GM12878 (cell line): ENCODE data around the gene EI24. TPM values are rescaled to one million over a fixed set of nuclear protein-coding genes. Genes with fewer than 3 reads are reported as not detected.

ENCODE experiments used
- ATAC-seq: fragments of 200-7000 bp; cut with Tn5 transposase; 3 replicates; pipeline ENCODE4 v1.9.1; 2020; ENCODE audit warnings: mild to moderate bottlenecking, moderate library complexity
- BruUV-seq: library from RNA; stranded (reverse); fragments of 400-500 nt; replicated peaks from 2 replicates; lab custom pipeline; 2021; lab: Mats Ljungman, UMichigan
- CTCF ChIA-PET: fragments of 300-600 bp; sonication (Branson Sonifier 250); formaldehyde crosslinking; extraction: SDS; loops from one replicate; lab custom pipeline; 2021; ENCODE audit warnings: inconsistent platforms; lab: Yijun Ruan, JAX
- POLR2A ChIA-PET: fragments of 350-600 bp; formaldehyde crosslinking; extraction: SDS; loops from one replicate; lab custom pipeline; 2021; ENCODE audit warnings: inconsistent platforms; lab: Charles Lee
- RAD21 ChIA-PET: fragments of 300-600 bp; sonication (Branson Sonifier 250); formaldehyde crosslinking; loops from one replicate; lab custom pipeline; 2023; ENCODE audit warnings: antibody characterized with exemption; ENCODE audit not compliant: unreplicated experiment; lab: Charles Lee
- SMC1A ChIA-PET: fragments of 300-600 bp; sonication (Branson Sonifier 250); formaldehyde crosslinking; loops from one replicate; lab custom pipeline; 2023; ENCODE audit not compliant: unreplicated experiment, uncharacterized antibody; lab: Charles Lee
- DNase-seq: peaks from one replicate; pipeline ENCODE4 v3.0.0-alpha.2; 2011; ENCODE audit warnings: low read depth, low spot score
- FAIRE-seq: peaks from 3 replicates; lab custom pipeline; 2011; peaks lifted over from hg19 to GRCh38; lab: Jason Lieb, UNC
- H2AFZ ChIP-seq: 2 replicates; pipeline ENCODE4 v1.6.0; 2011; ENCODE audit warnings: low read depth, low read length, control low read depth; ENCODE audit not compliant: control insufficient read depth
- H3K27ac ChIP-seq: 2 replicates; pipeline ENCODE4 v1.5.1; 2011; ENCODE audit warnings: control low read depth; ENCODE audit not compliant: control insufficient read depth, insufficient read depth
- H3K27me3 ChIP-seq, 2 experiments: replicated peaks in 1 of 2; 2 replicates each; pipeline versions ENCODE4 v1.6.0 to v1.6.1; 2011; ENCODE audit warnings: low read length in 1 of 2; ENCODE audit not compliant: control insufficient read depth in 2 of 2, insufficient read depth in 2 of 2
- H3K36me3 ChIP-seq, 2 experiments: 2 replicates each; pipeline ENCODE4 v1.5.1; 2011; ENCODE audit warnings: low read length in 1 of 2; ENCODE audit not compliant: control insufficient read depth in 2 of 2, insufficient read depth in 2 of 2
- H3K4me1 ChIP-seq: 2 replicates; pipeline ENCODE4 v1.6.1; 2011; ENCODE audit warnings: mild to moderate bottlenecking, low read length, moderate library complexity, mixed read lengths; ENCODE audit not compliant: control insufficient read depth, insufficient read depth
- H3K4me2 ChIP-seq: 2 replicates; pipeline ENCODE4 v1.6.0; 2011; ENCODE audit warnings: control low read depth; ENCODE audit not compliant: control insufficient read depth, insufficient read depth
- H3K4me3 ChIP-seq: fragments of 200-600 bp; sonication (generic); 2 replicates; pipeline ENCODE4 v1.5.1; 2016
- H3K79me2 ChIP-seq: 2 replicates; pipeline ENCODE4 v1.6.0; 2011; ENCODE audit warnings: low read length; ENCODE audit not compliant: control insufficient read depth, insufficient read depth
- H3K9ac ChIP-seq: 2 replicates; pipeline ENCODE4 v1.8.0; 2011; ENCODE audit warnings: low read length, control low read depth, mixed read lengths; ENCODE audit not compliant: control insufficient read depth, insufficient read depth
- H3K9me3 ChIP-seq: replicated peaks from 3 replicates; pipeline ENCODE4 v1.5.1; 2011; ENCODE audit warnings: mild to moderate bottlenecking, low read length; ENCODE audit not compliant: control insufficient read depth, insufficient read depth
- H4K20me1 ChIP-seq: 2 replicates; pipeline ENCODE4 v1.6.0; 2011; ENCODE audit not compliant: control insufficient read depth, insufficient read depth
- CBX5 ChIP-seq: sonication (generic); IDR thresholded peaks from 2 replicates; pipeline ENCODE4 v1.6.1; 2016; ENCODE audit warnings: low read depth, moderate library complexity, mild to moderate bottlenecking, inconsistent platforms
- CREB1 ChIP-seq: IDR thresholded peaks from 2 replicates; pipeline ENCODE4 v1.6.1; 2012; ENCODE audit warnings: low read depth, mild to moderate bottlenecking, inconsistent platforms
- ETV6 ChIP-seq, 2 experiments: fragments of 450-650 bp in 1 of 2; IDR thresholded peaks in 1 of 2; conservative IDR thresholded peaks in 1 of 2; 2 replicates each; pipeline ENCODE4 v1.6.1; 2014; ENCODE audit warnings: antibody characterized with exemption in 1 of 2, borderline replicate concordance in 1 of 2, low read depth in 1 of 2, mild to moderate bottlenecking in 1 of 2, moderate library complexity in 1 of 2
- JUNB ChIP-seq: IDR thresholded peaks from 2 replicates; pipeline ENCODE4 v1.6.1; 2016; ENCODE audit warnings: antibody characterized with exemption, mild to moderate bottlenecking
- MEF2B ChIP-seq: fragments of 450-650 bp; IDR thresholded peaks from 2 replicates; pipeline ENCODE4 v1.6.1; 2018; ENCODE audit warnings: mild to moderate bottlenecking, moderate library complexity; ENCODE audit not compliant: partially characterized antibody, poor library complexity, severe bottlenecking
- PML ChIP-seq: IDR thresholded peaks from 2 replicates; pipeline ENCODE4 v1.6.1; 2012; ENCODE audit warnings: low read length, inconsistent platforms
- RELB ChIP-seq: fragments of 450-650 bp; IDR thresholded peaks from 2 replicates; pipeline ENCODE4 v1.6.1; 2017; ENCODE audit warnings: low read depth, mild to moderate bottlenecking, moderate library complexity
- TCF3 ChIP-seq: IDR thresholded peaks from 2 replicates; pipeline ENCODE4 v1.6.1; 2012; ENCODE audit warnings: low read depth, mild to moderate bottlenecking, low read length, borderline replicate concordance; ENCODE audit not compliant: insufficient read depth
- WGBS: methylation state at CpG from one replicate; pipeline ENCODE4 v1.1.6; 2016; ENCODE audit warnings: low lambda C conversion rate; ENCODE audit not compliant: insufficient replicate concordance, insufficient coverage; ENCODE audit errors: missing lambda C conversion rate; 5-methylcytosine and 5-hydroxymethylcytosine counted together
- in situ Hi-C: fragments of 300-500 bp; cut with MboI; formaldehyde crosslinking; loops from 9 replicates; pipeline ENCODE4 v1.14.3; 2018; ENCODE audit warnings: mixed read lengths
- intact Hi-C: fragments of 100-400 bp; cut with micrococcal nuclease; formaldehyde crosslinking; loops from one replicate; pipeline ENCODE4 v1.14.2; 2022; ENCODE audit not compliant: unreplicated experiment
- polyA plus RNA-seq, 11 experiments: library from polyadenylated mRNA; depleted of rRNA in 4 of 11; unstranded in 6 of 11; stranded (reverse) in 5 of 11; fragments of >200 nt; fragmentation: Nextera tagmentation in 4 of 11; fragmentation: Illumina TruSeq in 1 of 11; extraction: Ambion mirVana in 4 of 11; extraction: Trizol in 1 of 11; gene quantifications; 1 replicate in 1 of 11; 2 replicates in 10 of 11; pipeline versions ENCODE4 v1.2.1 to v1.2.3, GENCODE V29; 2011 to 2016; ENCODE audit warnings: inconsistent platforms in 2 of 11, missing spikeins in 2 of 11, low read depth in 1 of 11
- total RNA-seq, 4 experiments: library from RNA; depleted of rRNA in 3 of 4; stranded (reverse); fragments of >200 nt in 3 of 4; fragmentation: Illumina TruSeq in 1 of 4; extraction: Trizol in 1 of 4; gene quantifications; 2 replicates each; pipeline versions ENCODE4 v1.2.1 to v1.2.3, GENCODE V29; 2013 to 2021
- TF ChIP-seq, protein P1 (sequence below), 3 experiments: IDR thresholded peaks in 2 of 3; conservative IDR thresholded peaks in 1 of 3; 2 replicates each; pipeline ENCODE4 v1.5.1; 2011; ENCODE audit warnings: low read depth in 3 of 3, low read length in 3 of 3, mild to moderate bottlenecking in 3 of 3, control low read depth in 2 of 3, moderate library complexity in 2 of 3, inconsistent platforms in 1 of 3, mixed read lengths in 1 of 3; ENCODE audit not compliant: control insufficient read depth in 2 of 3, insufficient read depth in 1 of 3; ENCODE audit errors: extremely low read depth in 1 of 3
- TF ChIP-seq, protein P2 (sequence below): fragments of 450-650 bp; IDR thresholded peaks from 2 replicates; pipeline ENCODE4 v1.6.1; 2018; ENCODE audit warnings: borderline replicate concordance, mild to moderate bottlenecking; ENCODE audit not compliant: partially characterized antibody

EI24 gene
- total and polyA plus RNA-seq, 10 of the 15 experiments (the other 5 are each of a cell fraction or from before 2014, with no cell fraction given), result 20.3 to 127 (median 70.4) TPM

GRCh38 chr11:125552927-125553326 lies 16.4 kb upstream of the EI24 start:
- no peak for TF ChIP-seq JUNB
- TF ChIP-seq, protein P1, sequence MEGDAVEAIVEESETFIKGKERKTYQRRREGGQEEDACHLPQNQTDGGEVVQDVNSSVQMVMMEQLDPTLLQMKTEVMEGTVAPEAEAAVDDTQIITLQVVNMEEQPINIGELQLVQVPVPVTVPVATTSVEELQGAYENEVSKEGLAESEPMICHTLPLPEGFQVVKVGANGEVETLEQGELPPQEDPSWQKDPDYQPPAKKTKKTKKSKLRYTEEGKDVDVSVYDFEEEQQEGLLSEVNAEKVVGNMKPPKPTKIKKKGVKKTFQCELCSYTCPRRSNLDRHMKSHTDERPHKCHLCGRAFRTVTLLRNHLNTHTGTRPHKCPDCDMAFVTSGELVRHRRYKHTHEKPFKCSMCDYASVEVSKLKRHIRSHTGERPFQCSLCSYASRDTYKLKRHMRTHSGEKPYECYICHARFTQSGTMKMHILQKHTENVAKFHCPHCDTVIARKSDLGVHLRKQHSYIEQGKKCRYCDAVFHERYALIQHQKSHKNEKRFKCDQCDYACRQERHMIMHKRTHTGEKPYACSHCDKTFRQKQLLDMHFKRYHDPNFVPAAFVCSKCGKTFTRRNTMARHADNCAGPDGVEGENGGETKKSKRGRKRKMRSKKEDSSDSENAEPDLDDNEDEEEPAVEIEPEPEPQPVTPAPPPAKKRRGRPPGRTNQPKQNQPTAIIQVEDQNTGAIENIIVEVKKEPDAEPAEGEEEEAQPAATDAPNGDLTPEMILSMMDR (IDR thresholded peaks at IDR 0.05 in 2 of 3, conservative IDR thresholded peaks at IDR 0.05 in 1 of 3; ENCODE audit: control insufficient read depth in 2 of 3, extremely low read depth in 1 of 3, insufficient read depth in 1 of 3, low read depth in 3 of 3, low read length in 3 of 3), result no peak
- no peak for TF ChIP-seq TCF3
- no peak for ATAC-seq
- no TSS peak for BruUV-seq
- Histone ChIP-seq H3K9me3 (peaks cover 20% of the 10 kb centered on the region), H3K9ac (no peak overlapping the region), H3K27me3 (no peaks in the 10 kb centered on the region), H3K36me3 (no peaks in the 10 kb centered on the region), H4K20me1 (no peaks in the 10 kb centered on the region), H3K27ac (no peak overlapping the region), H2AFZ (no peak overlapping the region), H3K4me1 (no peaks in the 10 kb centered on the region), H3K4me3 (no peak overlapping the region), H3K79me2 (no peaks in the 10 kb centered on the region), H3K4me2 (no peak overlapping the region)
- RAD21 ChIA-PET, result no interaction called here
- SMC1A ChIA-PET, result no interaction called here
- CTCF ChIA-PET, result no interaction called here
- POLR2A ChIA-PET, result no interaction called here
- no peak for DNase-seq
- WGBS, result 54% methylated on average over 2 of the region's 2 CpGs
- in situ Hi-C loops (no loop called here), intact Hi-C loops (no loop called here)
- no peak for FAIRE-seq

- H3K27ac ChIP-seq, result no peak overlapping the region
- TF ChIP-seq CREB1 (no peak), CBX5 (peak; percentile 98), MEF2B (no peak), PML (no peak), ETV6 (conservative IDR thresholded peaks at IDR 0.05 in 1 of 2, IDR thresholded peaks at IDR 0.05 in 1 of 2; ENCODE audit: borderline replicate concordance in 1 of 2, low read depth in 1 of 2) (no peak), RELB (no peak)
- TF ChIP-seq, protein P2, sequence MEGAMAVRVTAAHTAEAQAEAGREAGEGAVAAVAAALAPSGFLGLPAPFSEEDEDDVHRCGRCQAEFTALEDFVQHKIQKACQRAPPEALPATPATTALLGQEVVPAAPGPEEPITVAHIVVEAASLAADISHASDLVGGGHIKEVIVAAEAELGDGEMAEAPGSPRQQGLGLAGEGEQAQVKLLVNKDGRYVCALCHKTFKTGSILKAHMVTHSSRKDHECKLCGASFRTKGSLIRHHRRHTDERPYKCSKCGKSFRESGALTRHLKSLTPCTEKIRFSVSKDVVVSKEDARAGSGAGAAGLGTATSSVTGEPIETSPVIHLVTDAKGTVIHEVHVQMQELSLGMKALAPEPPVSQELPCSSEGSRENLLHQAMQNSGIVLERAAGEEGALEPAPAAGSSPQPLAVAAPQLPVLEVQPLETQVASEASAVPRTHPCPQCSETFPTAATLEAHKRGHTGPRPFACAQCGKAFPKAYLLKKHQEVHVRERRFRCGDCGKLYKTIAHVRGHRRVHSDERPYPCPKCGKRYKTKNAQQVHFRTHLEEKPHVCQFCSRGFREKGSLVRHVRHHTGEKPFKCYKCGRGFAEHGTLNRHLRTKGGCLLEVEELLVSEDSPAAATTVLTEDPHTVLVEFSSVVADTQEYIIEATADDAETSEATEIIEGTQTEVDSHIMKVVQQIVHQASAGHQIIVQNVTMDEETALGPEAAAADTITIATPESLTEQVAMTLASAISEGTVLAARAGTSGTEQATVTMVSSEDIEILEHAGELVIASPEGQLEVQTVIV, result no peak
- no TSS peak for BruUV-seq
- no peak overlapping the region for H3K4me2 ChIP-seq
- intact Hi-C loops (no loop called here), in situ Hi-C loops (no loop called here)
- no peak overlapping the region for H2AFZ ChIP-seq
- H3K36me3 ChIP-seq, result no peaks in the 10 kb centered on the region
- no peaks in the 10 kb centered on the region for H3K79me2 ChIP-seq
- H3K4me3 ChIP-seq, result no peak overlapping the region
- POLR2A ChIA-PET, result no interaction called here
- H3K27me3 ChIP-seq, result no peaks in the 10 kb centered on the region
- CTCF ChIA-PET, result no interaction called here
- H3K9me3 ChIP-seq, result peaks cover 20% of the 10 kb centered on the region
- DNase-seq (no peak), FAIRE-seq (no peak), ATAC-seq (no peak)
- RAD21 ChIA-PET, result no interaction called here
- SMC1A ChIA-PET, result no interaction called here
- H4K20me1 ChIP-seq, result no peaks in the 10 kb centered on the region
- 61% methylated on average over 1 of the region's 1 CpG for WGBS
- H3K4me1 ChIP-seq, result no peaks in the 10 kb centered on the region
- H3K9ac ChIP-seq, result no peak overlapping the region
Measured at GRCh38 chr11:125553357-125553756, 15.9 kb upstream of the EI24 start.
